DOHH2 (cell line): ENCODE measurements around the gene LPGAT1.

ENCODE experiments used
- EZH2phosphoT487 ChIP-seq: fragments of 200-600 bp; sonication (generic); IDR thresholded peaks from 2 replicates; pipeline ENCODE4 v1.6.1; 2017; ENCODE audit warnings: borderline replicate concordance, mild to moderate bottlenecking, antibody characterized with exemption, low read length, moderate library complexity, mixed read lengths
- TF ChIP-seq, protein P1 (sequence below): fragments of 200-600 bp; sonication (generic); IDR thresholded peaks from one replicate; pipeline ENCODE4 v1.5.1; 2014; ENCODE audit warnings: antibody characterized with exemption, mild to moderate bottlenecking, low read depth, low read length; ENCODE audit not compliant: poor library complexity, severe bottlenecking

DNA sequence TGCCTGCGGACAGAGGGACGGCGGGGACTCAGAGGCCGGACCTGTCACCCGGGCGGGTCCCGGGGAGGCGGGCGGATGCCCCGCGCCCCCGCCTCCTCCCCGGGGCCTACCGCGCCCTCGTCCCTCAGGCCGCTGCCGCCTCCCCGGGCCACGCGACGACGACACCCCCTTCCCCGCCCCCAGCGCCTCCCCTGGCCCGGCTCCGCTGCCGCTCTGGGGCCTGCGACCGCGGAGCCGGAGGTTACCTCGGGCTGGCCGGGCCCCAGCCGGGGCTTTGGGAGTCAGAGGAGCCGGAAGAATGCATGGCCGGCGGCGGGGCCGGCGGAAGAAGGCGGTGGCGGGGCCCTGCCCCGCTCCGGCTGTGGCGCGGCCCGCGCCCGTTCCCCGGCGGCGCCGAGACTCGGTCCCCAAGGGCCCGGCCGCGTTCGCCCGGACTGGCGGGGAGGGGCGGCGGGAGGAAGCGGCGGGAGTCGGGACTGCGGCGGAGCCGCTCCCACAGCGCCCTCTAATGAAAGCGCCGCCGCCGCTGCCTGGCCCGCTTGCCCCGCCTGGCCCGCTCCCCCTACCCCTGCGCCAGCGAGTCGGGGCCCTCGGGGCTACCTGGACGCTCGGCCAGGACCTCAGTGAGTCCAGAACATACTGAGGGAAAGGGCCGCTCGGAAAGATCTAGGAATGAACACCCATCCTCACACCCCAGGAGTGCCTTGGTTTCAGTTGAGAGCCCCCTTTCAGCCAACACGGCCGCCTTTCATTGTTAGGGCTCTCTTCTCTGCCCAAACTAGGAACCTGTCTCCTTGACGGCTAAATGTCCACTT, at the start of gene LPGAT1:
- TF ChIP-seq, protein P1, sequence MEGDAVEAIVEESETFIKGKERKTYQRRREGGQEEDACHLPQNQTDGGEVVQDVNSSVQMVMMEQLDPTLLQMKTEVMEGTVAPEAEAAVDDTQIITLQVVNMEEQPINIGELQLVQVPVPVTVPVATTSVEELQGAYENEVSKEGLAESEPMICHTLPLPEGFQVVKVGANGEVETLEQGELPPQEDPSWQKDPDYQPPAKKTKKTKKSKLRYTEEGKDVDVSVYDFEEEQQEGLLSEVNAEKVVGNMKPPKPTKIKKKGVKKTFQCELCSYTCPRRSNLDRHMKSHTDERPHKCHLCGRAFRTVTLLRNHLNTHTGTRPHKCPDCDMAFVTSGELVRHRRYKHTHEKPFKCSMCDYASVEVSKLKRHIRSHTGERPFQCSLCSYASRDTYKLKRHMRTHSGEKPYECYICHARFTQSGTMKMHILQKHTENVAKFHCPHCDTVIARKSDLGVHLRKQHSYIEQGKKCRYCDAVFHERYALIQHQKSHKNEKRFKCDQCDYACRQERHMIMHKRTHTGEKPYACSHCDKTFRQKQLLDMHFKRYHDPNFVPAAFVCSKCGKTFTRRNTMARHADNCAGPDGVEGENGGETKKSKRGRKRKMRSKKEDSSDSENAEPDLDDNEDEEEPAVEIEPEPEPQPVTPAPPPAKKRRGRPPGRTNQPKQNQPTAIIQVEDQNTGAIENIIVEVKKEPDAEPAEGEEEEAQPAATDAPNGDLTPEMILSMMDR: peak; percentile 60
- no peak for TF ChIP-seq EZH2phosphoT487
